Measurements from ENCODE around the gene KIF21A.

KIF21A gene

GRCh38 chr12:39435531-39435930, 7.4 kb downstream of the KIF21A start:
- no peak for DNase-seq

GRCh38 chr12:39431797-39432196, 11.1 kb downstream of the KIF21A start:
- no peak for DNase-seq

DNA sequence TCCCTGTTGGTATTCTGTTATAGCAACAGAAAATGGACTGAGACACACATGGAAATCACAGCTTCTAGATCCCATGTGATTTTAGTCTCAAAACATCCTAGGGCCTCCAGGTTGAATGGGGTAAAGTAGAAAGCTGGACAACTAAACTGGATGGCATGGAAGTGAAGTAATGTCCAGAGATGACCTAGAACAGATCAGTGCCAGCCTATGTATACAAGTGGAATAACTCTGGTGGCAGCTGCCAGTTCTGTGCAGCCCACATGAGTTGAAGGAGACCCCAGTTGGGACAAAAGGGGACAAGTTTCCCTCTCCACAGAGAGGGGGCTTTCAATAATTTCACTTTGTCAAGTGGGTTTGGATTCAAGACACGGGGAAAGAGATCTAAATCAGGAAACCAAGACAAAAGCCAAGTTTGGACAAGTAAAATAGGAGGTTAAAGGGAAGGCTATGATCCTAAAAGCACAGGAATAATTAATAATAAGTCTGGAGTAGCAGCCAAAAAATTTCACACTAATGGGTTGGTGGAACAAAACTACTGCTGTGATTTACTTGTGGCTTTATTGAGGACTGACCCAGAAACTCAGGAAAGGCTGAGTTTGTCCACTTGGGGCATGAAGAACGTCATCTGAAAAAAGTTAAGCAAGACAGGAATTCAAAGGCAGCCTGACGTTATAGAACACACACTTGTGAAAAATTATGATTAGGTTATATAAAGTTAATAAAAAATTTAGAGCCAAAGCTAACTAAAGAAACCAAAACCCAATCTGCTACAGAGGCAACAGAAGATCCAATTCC, 11.7 kb downstream of the KIF21A start:
- no peak for DNase-seq

DNA sequence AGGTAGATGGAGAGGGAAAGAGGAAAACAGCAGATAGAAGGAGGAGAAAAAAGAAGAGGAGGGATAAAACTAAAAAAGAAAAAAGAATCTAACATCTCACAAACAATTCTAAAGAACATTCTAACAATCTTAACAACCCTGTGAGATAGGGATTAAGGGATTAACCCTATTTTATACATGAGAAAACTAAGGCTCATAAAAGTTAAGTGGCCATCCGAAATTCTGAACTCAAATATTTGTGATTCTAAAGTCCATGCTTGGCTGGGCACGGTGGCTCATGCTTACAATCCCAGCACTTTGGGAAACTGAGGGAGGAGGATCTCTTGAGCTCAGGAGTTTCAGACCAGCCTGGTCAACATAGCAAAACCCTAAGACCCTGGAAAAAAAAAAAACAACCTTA, 13.1 kb downstream of the KIF21A start:
- no peak for DNase-seq

GRCh38 chr12:39427360-39427808, 15.5 kb downstream of the KIF21A start:
- no peak for DNase-seq

DNA sequence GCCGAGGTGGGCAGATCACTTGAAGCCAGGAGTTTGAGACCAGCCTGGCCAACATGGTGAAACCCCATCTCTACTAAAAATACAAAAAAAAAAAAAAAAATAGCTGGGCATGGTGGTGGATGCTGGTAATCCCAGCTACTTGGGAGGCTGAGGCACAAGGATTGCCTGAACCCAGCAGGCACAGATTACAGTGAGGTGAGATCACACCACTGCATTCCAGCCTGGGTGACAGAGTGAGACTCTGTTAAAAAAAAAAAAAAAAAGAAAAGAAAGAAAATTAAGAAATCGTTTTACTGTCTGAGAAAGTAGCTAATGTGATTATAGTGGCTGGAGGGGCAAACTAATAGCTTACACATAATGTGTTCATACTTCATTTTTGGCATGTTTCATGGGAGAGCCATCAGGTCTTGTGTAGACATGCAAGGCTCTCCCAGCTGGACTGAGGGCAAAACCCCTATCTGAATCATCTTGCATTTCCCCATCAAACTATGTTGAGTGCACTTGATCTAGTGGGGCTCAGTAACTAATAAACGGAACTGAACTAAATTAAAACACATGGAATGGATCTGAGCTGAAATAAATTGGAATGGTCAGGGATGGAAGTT, 16.2 kb downstream of the KIF21A start:
- DNase-seq, result no peak

- DNase-seq, result no peak
Observed at GRCh38 chr12:39420043-39420442, 22.9 kb downstream of the KIF21A start.

GRCh38 chr12:39419471-39419870, 23.4 kb downstream of the KIF21A start:
- no peak for DNase-seq

GRCh38 chr12:39417916-39418315, 25.0 kb downstream of the KIF21A start:
- no peak for DNase-seq

DNA sequence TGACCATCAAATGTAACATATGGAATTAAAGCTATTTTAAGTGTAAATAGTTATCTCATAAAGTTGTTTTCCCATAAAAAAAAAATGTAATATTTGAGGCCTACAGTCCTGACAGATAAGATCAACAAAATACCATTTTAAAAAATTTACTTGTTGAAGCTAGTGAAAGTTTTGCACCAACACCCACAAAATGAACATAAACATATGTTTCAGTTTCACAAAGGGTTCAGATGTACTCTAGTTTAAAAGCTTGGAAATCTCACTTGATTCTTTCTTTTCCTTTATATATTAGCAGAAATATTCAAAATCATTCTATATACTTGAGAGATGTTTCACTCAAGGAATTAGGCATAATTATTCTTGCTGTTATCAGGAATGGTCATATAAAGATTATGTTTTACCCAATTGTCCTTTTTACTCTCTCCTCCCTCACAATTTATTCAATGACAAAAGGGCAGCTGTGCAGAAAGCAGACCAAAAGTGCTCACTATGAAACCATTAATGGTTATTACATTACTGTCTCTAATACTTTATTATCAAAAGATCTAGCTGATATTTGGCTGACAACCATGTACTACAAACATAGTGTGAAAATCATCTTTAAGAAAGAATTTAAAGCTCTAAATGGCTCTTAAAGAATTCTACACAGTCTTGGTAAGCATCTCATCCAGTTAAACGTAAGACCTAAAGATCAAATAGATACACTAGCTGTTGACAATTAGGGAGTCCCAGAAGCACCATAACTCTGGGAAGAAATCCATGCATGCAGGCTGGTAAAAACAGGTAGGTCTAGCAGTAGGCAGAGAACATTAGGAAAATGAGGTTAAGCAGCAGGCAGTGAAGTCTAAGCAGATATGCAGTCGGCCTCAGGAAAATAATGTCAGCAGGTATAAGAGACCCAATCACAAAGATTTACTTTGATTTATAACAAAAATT, 28.8 kb downstream of the KIF21A start:
- DNase-seq, result no peak

- DNase-seq, result no peak
Observed at GRCh38 chr12:39412210-39412609, 30.7 kb downstream of the KIF21A start.

- DNase-seq, result no peak
Observed at GRCh38 chr12:39406262-39406661, 36.7 kb downstream of the KIF21A start.

- DNase-seq, result peak; percentile 18
Observed at GRCh38 chr12:39405580-39405979, 37.3 kb downstream of the KIF21A start.

DNA sequence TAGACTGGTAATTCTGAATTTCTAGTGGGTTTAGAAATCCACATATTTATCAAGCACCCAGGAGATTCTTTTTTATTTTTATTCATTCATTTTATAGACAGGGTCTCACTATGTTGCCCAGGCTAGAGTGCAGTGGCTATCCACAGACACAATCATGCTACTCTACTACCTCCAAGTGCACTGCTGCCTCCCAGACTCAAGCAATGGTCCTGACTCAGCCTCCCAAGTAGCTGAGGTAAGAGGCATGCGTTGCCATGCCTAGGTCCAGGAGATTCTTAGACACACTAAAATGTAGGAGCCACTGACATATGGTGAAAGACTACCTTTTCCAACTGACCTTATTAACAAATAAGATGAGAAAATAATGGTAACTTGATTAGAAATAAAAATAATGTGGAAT, 38.9 kb downstream of the KIF21A start:
- no peak for DNase-seq

GRCh38 chr12:39403376-39403775, 39.5 kb downstream of the KIF21A start:
- no peak for DNase-seq

DNA sequence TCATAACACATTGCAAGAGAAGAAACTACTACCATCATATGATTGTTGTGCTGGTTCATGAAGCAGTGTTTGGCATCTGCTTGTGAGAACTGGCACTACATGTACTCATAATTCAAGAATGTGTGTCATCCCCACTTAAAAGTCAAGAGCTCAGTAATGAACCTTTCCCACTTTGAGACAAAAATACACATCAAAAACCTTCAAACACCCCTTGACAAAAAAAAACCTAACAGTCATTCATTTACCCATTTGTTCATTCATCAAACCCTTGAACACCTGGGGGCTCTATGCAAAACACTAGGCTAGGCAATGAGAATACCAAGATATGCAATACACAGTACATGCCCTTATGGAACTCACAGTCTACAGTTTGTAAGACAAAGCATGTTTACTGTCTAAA, 40.0 kb downstream of the KIF21A start:
- DNase-seq, result peak; percentile 12

DNA sequence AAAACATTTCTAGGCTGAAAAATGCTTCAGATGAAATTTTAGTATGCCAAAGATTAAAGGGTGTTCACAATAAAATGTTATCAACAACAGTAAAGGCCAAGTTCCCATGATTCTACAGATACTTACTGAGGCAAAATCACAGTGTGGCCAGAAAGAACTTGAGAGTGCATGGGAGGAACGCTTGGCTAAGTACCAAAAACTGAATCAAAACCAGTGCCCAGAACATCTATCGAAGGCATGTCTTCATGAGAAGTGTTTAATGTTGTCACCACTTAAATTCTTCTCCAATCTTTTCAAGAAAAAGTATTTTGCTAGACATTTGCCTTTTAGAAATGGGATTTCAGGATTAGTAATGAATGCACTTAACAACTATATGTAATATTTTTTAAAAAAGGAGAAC, 41.5 kb downstream of the KIF21A start:
- no peak for DNase-seq

GRCh38 chr12:39395866-39396265, 47.1 kb downstream of the KIF21A start:
- DNase-seq, result no peak

- no peak for DNase-seq
Observed at GRCh38 chr12:39393890-39394289, 49.0 kb downstream of the KIF21A start.

DNA sequence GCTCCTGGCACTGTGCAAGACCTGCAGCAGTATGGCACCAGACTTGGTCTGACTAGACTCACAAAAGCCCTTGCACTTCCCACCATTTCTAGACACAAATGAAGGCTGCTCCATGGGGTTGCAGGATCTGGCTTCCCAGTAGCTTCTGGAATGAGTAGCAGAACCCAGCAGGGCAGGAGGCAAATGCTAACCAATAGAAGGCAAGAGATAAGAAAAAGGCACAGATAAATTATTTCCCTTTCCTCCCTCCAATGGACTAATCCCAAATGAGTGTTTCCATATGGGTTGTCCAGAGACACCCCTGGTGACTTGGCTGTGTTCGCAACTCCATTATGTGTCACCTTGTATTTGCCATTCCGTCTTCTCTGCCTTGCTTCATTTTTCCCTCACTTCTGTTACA, 49.7 kb downstream of the KIF21A start:
- DNase-seq, result no peak

- DNase-seq, result no peak
Observed at GRCh38 chr12:39392154-39392925, 50.6 kb downstream of the KIF21A start.

GRCh38 chr12:39390752-39391151, 52.2 kb downstream of the KIF21A start:
- DNase-seq, result no peak

Data from activated CD4-positive, alpha-beta T cell treated with anti-CD3 and anti-CD28 coated beads, Interleukin-2, Interleukin-6, amounts not matched to agents 100 ng/mL and 50 ng/mL, durations not matched to agents 16 hours and 8 hours (primary cell).